ENCODE data around the gene ORC1. TPM values are rescaled to one million over a fixed set of nuclear protein-coding genes. Genes with fewer than 3 reads are reported as not detected.

ORC1 gene
- total RNA-seq (2022; extraction: Qiagen RNA extraction), result 19.8 to 24.7 TPM (median 21.5 TPM) in 5 replicates

GRCh38 chr1:52404116-52404974 is at the start of gene ORC1, which contains the start of gene PRPF38A:
ORC1 (minus strand) TSS chr1:52404423; CDS start chr1:52402223, 2,200 bp downstream.
PRPF38A (plus strand) TSS chr1:52404602; CDS start chr1:52404750, 148 bp downstream.

GRCh38 chr1:52365746-52366516 is 38.3 kb downstream of the ORC1 start, which contains the start of gene CC2D1B:
CC2D1B (minus strand) TSS chr1:52366205; CDS start chr1:52364620, 1,585 bp downstream.

Other genes with a start within 250 kb of the ORC1 start
- 18.5 to 23.6 TPM (median 20.1 TPM) in 5 replicates for gene CC2D1B, start 38.2 kb downstream of the ORC1 start, total RNA-seq (2022; extraction: Qiagen RNA extraction)
- gene PRPF38A, start 179 bp upstream of the ORC1 start, total RNA-seq (2022; extraction: Qiagen RNA extraction), result 19.5 to 23.3 TPM (median 21.8 TPM) in 5 replicates
- 29.5 to 41.3 TPM (median 31.6 TPM) in 5 replicates for gene TUT4, start 148.7 kb upstream of the ORC1 start, total RNA-seq (2022; extraction: Qiagen RNA extraction)
- not detected in 5 replicates for gene GPX7, start 197.9 kb upstream of the ORC1 start, total RNA-seq (2022; extraction: Qiagen RNA extraction)
- 0.33 to 0.86 TPM (median 0.47 TPM) in 5 replicates for gene SHISAL2A, start 228.7 kb upstream of the ORC1 start, total RNA-seq (2022; extraction: Qiagen RNA extraction)